ENCODE data around the gene GRWD1. TPM values are rescaled to one million over a fixed set of nuclear protein-coding genes. Genes with fewer than 3 reads are reported as not detected.

The GRWD1 gene
- total RNA-seq, 1 donor from 2014 or later = 41.4 TPM

GRCh38 chr19:48499316-48500090, 53.7 kb downstream of the GRWD1 start:
- H3K4me3 Mint-ChIP-seq (ENCODE audit: unreplicated experiment) = no peak overlapping the region
- Histone ChIP-seq H3K9ac (ENCODE audit: low read length) (no peak overlapping the region), H2AFZ (ENCODE audit: low read depth, low read length) (no peak overlapping the region), H4K20me1 (ENCODE audit: insufficient read depth, low read length) (no peaks in the 10 kb centered on the region), H3K27ac (ENCODE audit: low read depth, low read length) (no peak overlapping the region), H3K4me2 (ENCODE audit: low read length) (no peak overlapping the region), H3K4me1 (ENCODE audit: insufficient read depth, low read length) (no peaks in the 10 kb centered on the region), H3K36me3 (ENCODE audit: insufficient read depth, low read length) (no peaks in the 10 kb centered on the region), H3K9me3 (ENCODE audit: insufficient read depth, low read depth, low read length) (no peaks in the 10 kb centered on the region), H3K4me3 (ENCODE audit: insufficient read depth, low read depth, low read length) (no peak overlapping the region), H3K27me3 (ENCODE audit: insufficient read depth, low read length) (peaks cover 12% of the 10 kb centered on the region), H3K79me2 (ENCODE audit: insufficient read depth, low read length) (no peaks in the 10 kb centered on the region)
- peaks cover 17% of the 10 kb centered on the region for H3K27me3 Mint-ChIP-seq (ENCODE audit: low read depth, unreplicated experiment)
- H3K4me1 Mint-ChIP-seq (ENCODE audit: low read depth, unreplicated experiment) = peaks cover 3% of the 10 kb centered on the region
- peaks cover 4% of the 10 kb centered on the region for H3K36me3 Mint-ChIP-seq (ENCODE audit: low read depth, unreplicated experiment)
- FAIRE-seq (no peak), DNase-seq (ENCODE audit: low read depth) (no peak)
- TF ChIP-seq, protein P1, sequence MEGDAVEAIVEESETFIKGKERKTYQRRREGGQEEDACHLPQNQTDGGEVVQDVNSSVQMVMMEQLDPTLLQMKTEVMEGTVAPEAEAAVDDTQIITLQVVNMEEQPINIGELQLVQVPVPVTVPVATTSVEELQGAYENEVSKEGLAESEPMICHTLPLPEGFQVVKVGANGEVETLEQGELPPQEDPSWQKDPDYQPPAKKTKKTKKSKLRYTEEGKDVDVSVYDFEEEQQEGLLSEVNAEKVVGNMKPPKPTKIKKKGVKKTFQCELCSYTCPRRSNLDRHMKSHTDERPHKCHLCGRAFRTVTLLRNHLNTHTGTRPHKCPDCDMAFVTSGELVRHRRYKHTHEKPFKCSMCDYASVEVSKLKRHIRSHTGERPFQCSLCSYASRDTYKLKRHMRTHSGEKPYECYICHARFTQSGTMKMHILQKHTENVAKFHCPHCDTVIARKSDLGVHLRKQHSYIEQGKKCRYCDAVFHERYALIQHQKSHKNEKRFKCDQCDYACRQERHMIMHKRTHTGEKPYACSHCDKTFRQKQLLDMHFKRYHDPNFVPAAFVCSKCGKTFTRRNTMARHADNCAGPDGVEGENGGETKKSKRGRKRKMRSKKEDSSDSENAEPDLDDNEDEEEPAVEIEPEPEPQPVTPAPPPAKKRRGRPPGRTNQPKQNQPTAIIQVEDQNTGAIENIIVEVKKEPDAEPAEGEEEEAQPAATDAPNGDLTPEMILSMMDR (IDR thresholded peaks at IDR 0.05; ENCODE audit: insufficient read depth, low read depth, low read length) = no peak
- no peak for TF ChIP-seq EZH2 (IDR thresholded peaks at IDR 0.05; ENCODE audit: insufficient read depth, low read length)
- H3K27ac Mint-ChIP-seq (ENCODE audit: unreplicated experiment) = no peak overlapping the region
- H3K9me3 Mint-ChIP-seq (ENCODE audit: unreplicated experiment) = no peaks in the 10 kb centered on the region

DNA sequence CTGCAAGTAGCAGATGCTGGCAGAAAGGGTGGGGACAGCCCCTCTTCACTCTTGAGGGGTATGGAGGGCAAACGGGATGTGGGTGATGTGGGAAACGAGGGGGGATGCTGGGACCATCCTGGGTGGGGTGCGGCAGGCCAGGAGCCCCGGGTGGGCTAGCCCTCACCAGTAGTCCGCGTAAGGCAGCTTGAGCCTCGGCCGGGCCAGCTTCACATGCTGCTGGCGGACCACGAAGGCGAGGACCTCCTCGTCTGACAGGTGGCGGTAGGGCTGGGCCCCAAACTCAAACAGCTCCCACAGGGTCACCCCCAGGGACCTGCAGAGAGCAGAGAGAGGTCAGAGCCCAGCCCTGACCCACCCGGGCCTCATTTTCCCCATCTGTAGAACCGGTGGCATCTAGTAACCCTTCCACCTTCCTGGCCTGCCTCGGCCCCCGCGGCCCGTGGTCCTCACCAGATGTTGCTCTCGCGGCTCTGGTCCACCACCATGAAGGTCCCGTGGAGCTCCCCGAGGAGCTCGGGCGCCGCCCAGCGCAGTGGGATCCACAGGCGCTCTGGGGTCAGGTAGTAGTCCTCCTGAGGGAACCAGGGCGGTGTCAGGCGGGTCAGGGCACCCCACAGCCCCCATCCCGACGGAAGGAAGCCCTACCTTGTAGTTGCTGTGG, 55.2 kb downstream of the GRWD1 start:
- FAIRE-seq (no peak), DNase-seq (ENCODE audit: low read depth) (no peak)
- Mint-ChIP-seq H3K27ac (ENCODE audit: unreplicated experiment) (no peak overlapping the region), H3K27me3 (ENCODE audit: low read depth, unreplicated experiment) (peaks cover 17% of the 10 kb centered on the region), H3K9me3 (ENCODE audit: unreplicated experiment) (no peaks in the 10 kb centered on the region), H3K4me3 (ENCODE audit: unreplicated experiment) (no peak overlapping the region), H3K36me3 (ENCODE audit: low read depth, unreplicated experiment) (peaks cover 4% of the 10 kb centered on the region), H3K4me1 (ENCODE audit: low read depth, unreplicated experiment) (no peaks in the 10 kb centered on the region)
- H3K4me1 ChIP-seq (ENCODE audit: insufficient read depth, low read length) = no peaks in the 10 kb centered on the region
- H3K9me3 ChIP-seq (ENCODE audit: insufficient read depth, low read depth, low read length) = no peaks in the 10 kb centered on the region
- no peaks in the 10 kb centered on the region for H3K79me2 ChIP-seq (ENCODE audit: insufficient read depth, low read length)
- H3K9ac ChIP-seq (ENCODE audit: low read length) = no peak overlapping the region
- TF ChIP-seq EZH2 (IDR thresholded peaks at IDR 0.05; ENCODE audit: insufficient read depth, low read length) = no peak
- TF ChIP-seq, protein P1 (IDR thresholded peaks at IDR 0.05; ENCODE audit: insufficient read depth, low read depth, low read length) = no peak
- no peaks in the 10 kb centered on the region for H3K36me3 ChIP-seq (ENCODE audit: insufficient read depth, low read length)
- peaks cover 12% of the 10 kb centered on the region for H3K27me3 ChIP-seq (ENCODE audit: insufficient read depth, low read length)
- H3K4me2 ChIP-seq (ENCODE audit: low read length) = no peak overlapping the region
- H4K20me1 ChIP-seq (ENCODE audit: insufficient read depth, low read length) = no peaks in the 10 kb centered on the region
- no peak overlapping the region for H3K27ac ChIP-seq (ENCODE audit: low read depth, low read length)
- no peak overlapping the region for H3K4me3 ChIP-seq (ENCODE audit: insufficient read depth, low read depth, low read length)
- H2AFZ ChIP-seq (ENCODE audit: low read depth, low read length) = no peak overlapping the region

Data from astrocyte (in vitro differentiated cells and primary cell).